HG02943 (cell line): ENCODE data around the gene CEP20.

Experiments
- ATAC-seq: cut with Tn5 transposase; IDR thresholded peaks from one replicate; pipeline ENCODE4 v1.9.1; 2021; ENCODE audit warnings: mild to moderate bottlenecking, low read depth, moderate library complexity; ENCODE audit not compliant: unreplicated experiment

CEP20 gene

GRCh38 chr16:15899538-15900100 lies 11.2 kb upstream of the CEP20 start:
- ATAC-seq = no peak

- ATAC-seq = no peak
Measured at GRCh38 chr16:15898654-15899053, 10.3 kb upstream of the CEP20 start.

GRCh38 chr16:15897834-15898254 lies 9.4 kb upstream of the CEP20 start:
- peak; percentile 57 for ATAC-seq

- ATAC-seq = no peak
Measured at GRCh38 chr16:15897121-15897780, 8.8 kb upstream of the CEP20 start.

GRCh38 chr16:15894571-15895374 lies 6.4 kb upstream of the CEP20 start:
- no peak for ATAC-seq

GRCh38 chr16:15891508-15891907 lies 3.1 kb upstream of the CEP20 start:
- no peak for ATAC-seq

- no peak for ATAC-seq
Measured at GRCh38 chr16:15887283-15887682, 1.1 kb downstream of the CEP20 start.

GRCh38 chr16:15886078-15886477 lies 2.3 kb downstream of the CEP20 start:
- ATAC-seq = no peak

GRCh38 chr16:15885560-15886001 lies 2.8 kb downstream of the CEP20 start:
- ATAC-seq = no peak

GRCh38 chr16:15882563-15882962 lies 5.8 kb downstream of the CEP20 start:
- ATAC-seq = no peak

- no peak for ATAC-seq
Measured at GRCh38 chr16:15881794-15882379, 6.5 kb downstream of the CEP20 start.

- no peak for ATAC-seq
Measured at GRCh38 chr16:15880434-15881308, 7.7 kb downstream of the CEP20 start.

GRCh38 chr16:15879255-15879811 lies 9.1 kb downstream of the CEP20 start:
- ATAC-seq = no peak

GRCh38 chr16:15876503-15876902 lies 11.9 kb downstream of the CEP20 start:
- no peak for ATAC-seq

GRCh38 chr16:15874745-15875314 lies 13.6 kb downstream of the CEP20 start:
- no peak for ATAC-seq

GRCh38 chr16:15873737-15874136 lies 14.7 kb downstream of the CEP20 start:
- ATAC-seq = no peak

- ATAC-seq = no peak
Measured at GRCh38 chr16:15873301-15873700, 15.1 kb downstream of the CEP20 start.

- no peak for ATAC-seq
Measured at GRCh38 chr16:15870011-15870410, 18.4 kb downstream of the CEP20 start.

- no peak for ATAC-seq
Measured at GRCh38 chr16:15866451-15866850, 22.0 kb downstream of the CEP20 start.

- ATAC-seq = no peak
Measured at GRCh38 chr16:15865742-15866141, 22.7 kb downstream of the CEP20 start.
